Endothelial cell of umbilical vein (primary cell): Measurements from ENCODE around the gene OR5H15.

Experiments
- CTCF ChIP-seq, 2 donors: IDR thresholded peaks; 1 replicate in 1 of 2; 2 replicates in 1 of 2; pipeline ENCODE4 v1.5.1; 2011; ENCODE audit warnings: low read length in 2 of 2, mild to moderate bottlenecking in 2 of 2, moderate library complexity in 2 of 2, control low read depth in 1 of 2, inconsistent platforms in 1 of 2, low read depth in 1 of 2; ENCODE audit not compliant: insufficient read depth in 1 of 2; ENCODE audit errors: extremely low read depth in 1 of 2
- EZH2 ChIP-seq: IDR thresholded peaks from 2 replicates; pipeline ENCODE4 v1.6.1; 2012; ENCODE audit warnings: borderline replicate concordance, low read depth, mild to moderate bottlenecking, moderate library complexity, low read length, inconsistent platforms; ENCODE audit not compliant: severe bottlenecking
- FOS ChIP-seq: IDR thresholded peaks from 2 replicates; pipeline ENCODE4 v1.6.1; 2011; ENCODE audit warnings: mild to moderate bottlenecking, low read length, moderate library complexity, borderline replicate concordance; ENCODE audit not compliant: insufficient read depth
- GATA2 ChIP-seq: IDR thresholded peaks from 2 replicates; pipeline ENCODE4 v1.7.0; 2011; ENCODE audit warnings: low read depth, mild to moderate bottlenecking, moderate library complexity, mixed read lengths, low read length; ENCODE audit not compliant: insufficient read length, insufficient read depth
- JUN ChIP-seq: IDR thresholded peaks from 2 replicates; pipeline ENCODE4 v1.6.1; 2011; ENCODE audit warnings: borderline replicate concordance, low read depth; ENCODE audit not compliant: insufficient read length, insufficient read depth
- MAX ChIP-seq: IDR thresholded peaks from 2 replicates; pipeline ENCODE4 v1.6.1; 2011; ENCODE audit not compliant: insufficient read depth, insufficient read length
- MYC ChIP-seq: IDR thresholded peaks from one replicate; pipeline ENCODE4 v1.6.1; 2011; ENCODE audit warnings: mild to moderate bottlenecking, low read depth, low read length
- POLR2A ChIP-seq: IDR thresholded peaks from 2 replicates; pipeline ENCODE4 v1.6.1; 2012; ENCODE audit warnings: low read depth, mild to moderate bottlenecking, control low read depth, low read length
- POLR2AphosphoS5 ChIP-seq: IDR thresholded peaks from 2 replicates; pipeline ENCODE4 v1.6.1; 2012; ENCODE audit warnings: low read depth, mild to moderate bottlenecking, control low read depth, low read length, moderate library complexity; ENCODE audit not compliant: insufficient read depth

GRCh38 chr3:98180319-98180890, 13.9 kb downstream of the OR5H15 start:
- TF ChIP-seq CTCF (IDR thresholded peaks at IDR 0.05; ENCODE audit: extremely low read depth in 1 of 2, insufficient read depth in 1 of 2, low read depth in 1 of 2, low read length in 2 of 2) (no peak), EZH2 (no peak), MAX (no peak), GATA2 (no peak), POLR2AphosphoS5 (no peak), POLR2A (no peak), JUN (no peak), MYC (no peak), FOS (no peak)
